ENCODE results near the gene FXYD5.

The FXYD5 gene

DNA sequence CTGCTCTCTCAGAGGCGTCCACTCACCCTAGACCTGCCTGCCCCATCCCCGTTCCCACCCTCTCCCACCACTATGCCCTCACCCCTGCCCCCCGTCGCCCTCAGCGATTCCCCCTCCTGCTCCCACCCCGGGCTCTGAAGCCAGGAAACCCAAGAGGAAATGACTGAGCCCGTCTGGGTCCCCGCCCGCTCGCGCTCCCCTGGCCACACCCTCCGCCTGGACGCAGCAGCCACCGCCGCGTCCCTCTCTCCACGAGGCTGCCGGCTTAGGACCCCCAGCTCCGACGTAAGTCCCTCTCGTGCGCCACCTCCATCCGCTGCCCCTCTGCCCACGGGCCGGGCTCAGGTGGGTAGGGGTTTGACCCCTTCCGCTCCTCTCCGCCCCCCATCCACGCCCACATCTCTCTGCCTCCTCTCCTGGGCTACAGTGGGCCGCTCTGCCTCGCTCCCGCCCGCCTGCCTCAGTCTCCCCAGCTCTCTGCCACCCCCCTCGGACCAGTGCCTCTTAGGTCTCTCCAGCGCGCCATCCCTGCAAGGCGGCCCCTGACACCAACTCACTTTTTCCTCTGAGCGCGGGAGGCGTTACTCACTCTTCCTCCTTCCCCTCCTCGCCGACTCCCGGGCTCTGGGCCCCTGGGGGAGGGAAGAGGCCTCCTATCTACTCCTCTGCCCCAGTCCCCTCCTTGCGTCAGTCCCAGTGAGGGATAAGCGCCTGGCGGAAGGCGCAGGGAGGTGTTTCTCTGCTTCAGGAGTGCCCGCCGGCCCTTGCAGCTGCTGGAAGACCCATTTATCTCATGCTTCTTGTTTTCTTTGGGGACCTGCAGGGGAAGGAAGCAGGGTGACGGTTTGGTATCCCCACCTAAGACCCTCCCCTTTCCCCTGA is at the start of gene FXYD5:
Gene FXYD5, plus strand, starts transcription at position 211 of the 882 bp plus-strand sequence. CDS start 816 bp downstream, outside the sequence.
- in situ Hi-C loops (cut with HindIII; ENCODE audit: low sequenced_read_pairs): no loop called here

DNA sequence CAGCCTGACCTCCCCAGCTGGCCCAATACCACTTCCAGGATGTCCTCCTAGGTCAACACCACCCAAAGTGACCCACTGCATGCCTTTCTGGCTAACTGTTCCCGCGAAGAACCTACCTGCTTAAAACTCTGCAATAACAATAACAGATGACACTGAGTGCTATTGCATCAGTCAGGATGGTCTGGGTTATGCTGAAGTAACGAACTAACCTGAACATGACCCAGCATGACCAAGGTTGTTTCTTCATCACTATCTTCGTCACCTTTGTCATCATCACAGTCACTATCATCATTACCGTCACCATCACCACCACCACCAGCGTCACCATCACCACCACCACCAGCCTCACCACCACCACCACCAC is 49.5 kb upstream of the FXYD5 start:
- in situ Hi-C loops (cut with HindIII; ENCODE audit: low sequenced_read_pairs): no loop called here

- in situ Hi-C loops (cut with HindIII; ENCODE audit: low sequenced_read_pairs): no loop called here
Measured at GRCh38 chr19:35105411-35106290, 48.9 kb upstream of the FXYD5 start.

GRCh38 chr19:35106291-35106583 is 48.3 kb upstream of the FXYD5 start:
- in situ Hi-C loops (cut with HindIII; ENCODE audit: low sequenced_read_pairs): no loop called here

- in situ Hi-C loops (cut with HindIII; ENCODE audit: low sequenced_read_pairs): no loop called here
Measured at GRCh38 chr19:35106898-35107541, 47.5 kb upstream of the FXYD5 start.

- in situ Hi-C loops (cut with HindIII; ENCODE audit: low sequenced_read_pairs): no loop called here
Measured at GRCh38 chr19:35107545-35107944, 47.0 kb upstream of the FXYD5 start.

- in situ Hi-C loops (cut with HindIII; ENCODE audit: low sequenced_read_pairs): no loop called here
Measured at GRCh38 chr19:35108730-35109129, 45.8 kb upstream of the FXYD5 start.

DNA sequence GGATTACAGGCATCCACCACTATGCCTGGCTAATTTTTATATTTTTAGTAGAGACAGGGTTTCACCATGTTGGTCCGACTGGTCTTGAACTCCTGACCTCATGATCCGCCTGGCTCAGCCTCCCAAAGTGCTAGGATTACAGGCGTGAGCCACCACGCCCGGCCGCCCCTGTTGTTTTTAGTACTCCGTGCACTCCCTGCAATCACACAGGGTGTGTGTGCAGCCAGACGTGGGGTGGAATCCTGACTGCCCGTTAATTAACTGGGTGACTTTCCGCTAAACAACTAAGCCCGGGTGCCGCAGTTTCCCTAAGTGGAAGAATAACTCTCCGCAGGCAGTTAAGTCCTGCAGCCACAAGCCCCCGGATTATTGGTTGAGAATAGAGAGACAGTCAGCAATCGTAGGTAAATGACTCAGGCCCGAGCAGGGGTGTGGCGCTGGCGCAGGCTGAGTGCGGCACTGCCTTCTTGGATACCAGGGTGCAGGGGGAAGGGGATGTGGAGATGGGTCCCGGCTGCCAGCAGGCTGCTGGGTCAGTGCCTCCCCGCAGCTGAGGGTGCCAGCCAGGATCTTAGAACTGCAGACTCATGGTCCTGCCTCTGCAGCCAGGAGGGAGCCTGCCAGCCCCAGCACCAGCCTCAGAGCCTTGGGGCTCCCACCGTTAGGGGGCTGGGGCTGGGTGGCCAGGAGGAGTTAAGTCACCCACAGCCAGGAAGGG is 45.0 kb upstream of the FXYD5 start:
- in situ Hi-C loops (cut with HindIII; ENCODE audit: low sequenced_read_pairs): no loop called here

- in situ Hi-C loops (cut with HindIII; ENCODE audit: low sequenced_read_pairs): no loop called here
Measured at GRCh38 chr19:35110974-35111373, 43.6 kb upstream of the FXYD5 start.

DNA sequence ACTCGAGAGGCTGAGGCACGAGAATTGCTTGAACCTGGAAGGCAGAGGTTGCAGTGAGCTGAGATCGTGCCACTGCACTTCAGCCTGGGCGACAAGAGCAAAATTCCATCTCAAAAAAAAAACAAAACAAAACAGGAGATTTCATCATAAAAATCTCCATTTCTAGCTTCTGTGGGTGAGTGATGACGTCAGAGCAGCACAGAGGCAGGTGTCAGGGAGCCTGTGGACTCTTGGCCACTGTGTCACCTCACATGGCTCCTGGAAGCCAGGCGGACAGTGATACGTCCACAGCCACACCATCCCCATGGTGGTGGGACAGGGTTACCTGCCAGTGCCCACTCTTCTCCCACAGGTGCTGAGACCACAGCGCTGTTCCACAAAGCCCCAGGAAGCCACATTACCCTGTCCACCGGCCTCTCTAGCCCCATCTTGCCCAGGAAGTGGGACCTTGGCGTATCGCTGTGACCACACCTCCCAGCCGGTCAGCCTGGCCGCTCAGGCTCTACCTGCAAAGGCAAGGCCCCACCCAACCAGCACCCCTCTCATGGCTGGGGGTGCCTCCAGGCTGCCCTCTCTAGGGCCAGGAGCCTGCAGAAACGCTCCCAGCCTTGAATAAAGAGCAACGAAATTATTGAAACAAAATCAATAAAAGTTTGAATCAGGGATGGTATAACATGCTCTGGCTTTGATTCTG is 41.4 kb upstream of the FXYD5 start:
- in situ Hi-C loops (cut with HindIII; ENCODE audit: low sequenced_read_pairs): no loop called here

DNA sequence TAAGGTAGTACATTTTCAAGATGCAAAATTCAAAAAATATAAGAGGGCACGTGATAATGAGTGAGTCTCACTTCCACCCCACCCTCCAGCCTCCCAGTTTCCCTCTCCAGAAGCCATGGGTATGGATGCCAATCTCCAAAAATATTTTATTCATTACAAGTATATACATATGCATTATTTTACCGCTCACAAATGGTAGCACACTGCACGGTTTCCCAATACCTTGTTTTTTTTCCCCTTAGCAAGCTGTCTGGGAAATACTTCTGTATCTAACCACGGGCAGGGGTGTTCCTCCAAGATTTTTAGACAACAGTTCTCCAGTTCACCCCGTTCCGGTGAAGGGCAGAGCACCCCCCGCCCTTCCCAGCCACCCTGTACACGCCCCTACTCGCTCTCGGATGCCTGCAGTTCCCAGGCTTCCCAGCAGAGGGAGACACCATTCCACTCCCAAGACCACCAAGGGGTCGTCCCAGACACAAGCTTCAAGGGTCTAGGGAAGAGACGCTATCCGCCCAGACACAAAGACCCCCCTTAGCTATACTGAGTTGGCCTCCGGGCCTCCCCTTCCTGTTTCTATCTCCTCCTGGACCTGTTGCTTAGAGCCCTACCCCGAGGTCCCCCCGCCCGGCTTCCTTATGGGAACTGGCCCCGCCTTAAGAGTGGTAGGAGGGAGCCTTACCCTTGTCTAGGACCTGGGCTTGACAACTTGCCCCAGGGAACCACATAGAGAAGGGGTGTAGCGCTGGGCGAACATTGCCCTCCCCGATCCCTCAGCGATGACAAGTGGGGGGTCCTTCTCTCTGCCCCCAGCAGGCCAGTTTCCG is 40.0 kb upstream of the FXYD5 start:
- in situ Hi-C loops (cut with HindIII; ENCODE audit: low sequenced_read_pairs): no loop called here

DNA sequence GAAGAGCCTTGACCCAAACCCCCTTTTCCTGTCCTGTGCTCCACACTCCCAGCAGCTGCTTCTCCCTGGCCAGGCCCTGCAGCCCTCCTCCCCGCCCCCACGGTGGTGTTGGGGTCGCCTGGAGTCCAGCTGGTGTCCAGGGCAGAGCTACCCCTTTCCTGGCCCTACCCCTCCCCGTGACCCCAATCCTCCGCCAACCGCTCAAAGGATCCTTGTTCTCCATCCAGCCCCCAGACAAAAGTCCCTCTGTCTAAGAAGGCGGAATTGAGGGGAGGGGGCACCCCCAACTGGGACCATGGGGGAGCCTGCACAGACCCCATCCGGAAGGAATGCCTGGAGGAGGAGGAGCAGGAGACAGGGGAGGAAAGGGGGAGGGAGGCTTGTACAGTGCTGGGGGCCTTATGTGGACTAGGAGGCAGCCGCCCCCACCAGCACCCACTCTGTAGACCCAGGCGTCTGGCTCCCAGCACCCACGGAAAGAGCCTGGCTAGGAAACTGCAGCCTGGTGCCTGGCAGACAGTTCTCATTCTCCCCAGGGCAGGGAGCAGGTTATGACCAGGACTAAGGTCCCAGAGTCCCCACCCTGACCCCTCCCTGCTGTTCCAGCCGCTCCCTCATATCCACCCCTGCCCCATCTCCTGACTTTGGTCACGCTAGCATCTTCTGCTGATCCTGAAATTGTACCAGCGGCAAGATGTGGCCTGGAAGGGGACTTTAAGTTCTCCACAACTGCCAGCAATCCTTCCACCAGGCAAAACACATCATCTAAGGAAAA is 39.2 kb upstream of the FXYD5 start, which contains the start of gene FXYD3:
Gene FXYD3, plus strand, starts transcription at position 647 of the 775 bp plus-strand sequence. CDS start 3,554 bp downstream, outside the sequence.
- in situ Hi-C loops (cut with HindIII; ENCODE audit: low sequenced_read_pairs): no loop called here

GRCh38 chr19:35116072-35116801 is 38.3 kb upstream of the FXYD5 start:
- in situ Hi-C loops (cut with HindIII; ENCODE audit: low sequenced_read_pairs): no loop called here

DNA sequence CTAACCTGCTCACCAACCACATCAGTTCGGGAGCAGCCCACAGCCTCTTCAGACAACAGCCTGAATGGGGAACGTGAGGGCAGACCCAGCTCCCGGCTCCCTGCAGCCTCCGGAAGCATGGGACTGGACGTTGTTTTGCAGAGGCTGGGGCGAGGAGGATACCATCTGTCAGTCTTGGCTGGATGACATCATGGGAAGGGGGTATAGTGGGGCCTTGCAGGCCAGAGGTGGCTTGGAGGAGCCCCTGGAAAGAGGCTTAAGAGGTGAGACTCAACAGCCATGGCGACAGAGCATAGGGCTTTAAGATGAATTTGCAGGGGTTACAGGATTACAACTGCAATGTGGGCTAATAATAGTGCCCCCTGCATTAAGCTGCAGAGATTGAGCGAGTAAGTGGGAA is 37.4 kb upstream of the FXYD5 start:
- in situ Hi-C loops (cut with HindIII; ENCODE audit: low sequenced_read_pairs): no loop called here

- in situ Hi-C loops (cut with HindIII; ENCODE audit: low sequenced_read_pairs): no loop called here
Measured at GRCh38 chr19:35117799-35118198, 36.7 kb upstream of the FXYD5 start.

- in situ Hi-C loops (cut with HindIII; ENCODE audit: low sequenced_read_pairs): no loop called here
Measured at GRCh38 chr19:35118268-35119020, 36.1 kb upstream of the FXYD5 start.

DNA sequence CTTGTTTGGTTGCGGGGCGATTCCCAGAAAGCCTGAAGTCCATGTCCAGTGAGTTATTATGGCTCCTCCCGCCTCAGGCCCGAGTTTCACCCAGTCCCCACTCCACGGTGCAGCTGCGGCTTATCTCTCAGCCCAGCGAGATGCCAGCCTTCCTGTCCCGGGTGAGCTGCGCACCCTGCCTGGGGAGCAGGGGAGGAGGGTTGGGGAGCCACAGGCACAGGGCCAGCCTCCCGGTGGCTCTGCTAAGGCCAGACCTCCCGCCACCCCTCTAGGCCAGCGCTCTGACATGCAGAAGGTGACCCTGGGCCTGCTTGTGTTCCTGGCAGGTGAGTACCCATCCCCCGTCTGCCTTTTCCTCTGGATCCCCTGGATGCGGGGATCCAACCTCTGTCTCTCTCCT is 35.4 kb upstream of the FXYD5 start:
- in situ Hi-C loops (cut with HindIII; ENCODE audit: low sequenced_read_pairs): no loop called here

Measured in DLD1 (cell line).